HK-2 (cell line): ENCODE data around the gene PTCD2.
A peak's percentile ranks its signal among the peaks of the same experiment; 100 is the strongest.

Source experiments
- DNase-seq: peaks from one replicate; pipeline ENCODE4 v3.0.0-alpha.2; 2018; ENCODE audit not compliant: unreplicated experiment

PTCD2 gene, protein sequence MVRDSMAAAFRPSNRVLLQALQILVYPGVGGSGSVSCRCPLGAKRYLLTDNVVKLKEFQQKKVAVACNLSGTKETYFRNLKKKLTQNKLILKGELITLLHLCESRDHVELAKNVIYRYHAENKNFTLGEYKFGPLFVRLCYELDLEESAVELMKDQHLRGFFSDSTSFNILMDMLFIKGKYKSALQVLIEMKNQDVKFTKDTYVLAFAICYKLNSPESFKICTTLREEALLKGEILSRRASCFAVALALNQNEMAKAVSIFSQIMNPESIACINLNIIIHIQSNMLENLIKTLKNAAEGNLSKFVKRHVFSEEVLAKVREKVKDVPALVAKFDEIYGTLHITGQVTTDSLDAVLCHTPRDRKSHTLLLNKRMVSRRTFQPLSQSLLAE

DNA sequence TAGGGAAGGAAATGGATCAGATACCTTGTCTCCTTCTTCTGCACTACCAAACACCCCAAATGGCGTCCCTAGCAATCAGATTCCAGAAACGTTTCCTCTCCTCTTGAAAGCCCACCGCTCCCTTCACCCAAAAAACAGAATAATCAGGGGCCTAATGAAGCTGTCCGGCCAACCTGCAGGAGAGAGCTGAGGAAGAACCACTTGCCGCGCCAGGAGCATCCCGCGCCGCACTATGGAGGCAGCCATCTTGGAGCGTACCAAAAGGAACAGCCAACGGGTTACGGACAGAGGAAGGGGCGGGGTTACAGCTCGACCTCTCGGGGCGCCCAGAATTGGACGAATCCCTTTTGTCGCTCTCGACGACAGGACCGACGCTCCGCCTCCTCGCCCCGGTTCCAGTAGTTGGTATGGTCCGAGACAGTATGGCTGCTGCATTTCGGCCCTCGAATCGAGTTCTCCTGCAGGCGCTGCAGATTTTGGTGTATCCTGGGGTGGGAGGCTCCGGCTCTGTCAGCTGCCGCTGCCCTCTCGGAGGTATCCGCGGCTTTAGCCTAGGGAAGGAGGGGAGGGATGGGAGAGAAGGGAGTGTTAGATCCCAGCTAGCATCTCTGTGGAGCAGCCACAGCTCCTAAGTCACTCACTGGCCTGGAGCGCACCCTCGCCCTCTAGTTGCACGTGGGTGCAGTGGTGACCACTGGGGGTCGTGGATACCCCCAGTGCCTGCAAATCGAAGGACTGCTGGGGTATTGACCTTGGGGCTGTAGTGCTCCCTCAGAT is at the start of gene PTCD2, which contains the start of gene MRPS27:
TSS of gene PTCD2 (plus strand) at position 398 of the 777 bp plus-strand sequence. CDS start at position 408, 10 bp downstream.
TSS of gene MRPS27 (minus strand) at position 265 of the 777 bp plus-strand sequence. CDS start at position 246, 19 bp downstream.
- peak; percentile 90 for DNase-seq

- no peak for DNase-seq
Measured at GRCh38 chr5:72271702-72272101, 48.5 kb upstream of the PTCD2 start.

- DNase-seq = no peak
Measured at GRCh38 chr5:72272398-72272797, 47.8 kb upstream of the PTCD2 start.

GRCh38 chr5:72273547-72273946 is 46.6 kb upstream of the PTCD2 start:
- DNase-seq = no peak

- DNase-seq = no peak
Measured at GRCh38 chr5:72276219-72276752, 43.9 kb upstream of the PTCD2 start.

GRCh38 chr5:72280581-72281069 is 39.5 kb upstream of the PTCD2 start:
- no peak for DNase-seq

GRCh38 chr5:72281430-72281763 is 38.8 kb upstream of the PTCD2 start:
- DNase-seq = no peak

DNA sequence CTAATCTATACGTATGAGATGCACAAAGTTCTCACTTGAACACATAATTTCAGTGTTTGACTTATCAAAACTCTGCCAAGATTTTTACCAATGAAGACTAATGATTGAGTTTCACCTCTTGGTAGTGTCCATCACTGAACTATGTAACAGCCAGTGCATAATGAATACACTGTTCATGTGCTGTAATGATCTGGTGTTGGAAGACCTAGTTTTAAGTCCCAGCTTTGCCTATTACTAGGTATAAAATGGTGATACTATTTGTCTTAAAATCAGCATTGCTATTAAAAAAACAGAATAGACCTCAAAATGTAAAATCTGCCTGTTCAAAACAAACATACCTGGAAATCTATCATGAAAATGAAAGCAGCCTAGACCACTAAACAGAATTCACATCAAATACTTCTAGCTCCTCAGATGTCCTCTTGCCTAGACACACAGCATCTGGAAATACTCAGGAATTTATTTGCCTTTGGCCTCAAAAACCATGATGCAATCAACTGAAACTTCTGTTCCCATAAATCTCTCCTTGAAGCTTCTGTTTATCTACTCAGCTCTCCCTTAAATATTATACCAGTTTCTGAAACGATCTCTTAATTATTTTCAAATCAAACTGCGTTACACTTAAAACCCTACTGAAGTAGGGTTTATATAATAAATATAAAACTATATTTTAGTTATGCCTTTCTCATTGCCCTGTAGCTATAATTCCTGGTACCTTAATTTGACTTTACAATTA is 38.2 kb upstream of the PTCD2 start:
- no peak for DNase-seq

DNA sequence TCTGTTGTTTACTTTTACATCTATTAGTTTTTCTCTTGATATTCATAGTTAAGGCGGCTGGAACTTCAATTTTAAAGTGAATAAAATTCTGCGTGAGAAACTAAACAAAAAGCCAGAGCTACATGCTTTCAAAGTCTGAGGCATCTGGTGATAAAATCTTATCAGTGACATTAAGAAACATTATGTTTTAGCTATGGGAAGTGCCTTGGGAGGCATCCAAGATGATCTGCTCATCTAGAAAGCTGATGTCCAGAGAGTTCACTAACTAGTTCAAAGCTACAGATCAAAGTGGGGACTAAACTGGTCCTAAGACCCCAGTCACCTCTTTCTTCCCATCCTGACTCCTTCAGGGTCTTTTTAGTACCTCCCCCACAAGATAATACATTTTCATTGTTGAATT is 37.3 kb upstream of the PTCD2 start:
- no peak for DNase-seq

GRCh38 chr5:72283358-72283757 is 36.8 kb upstream of the PTCD2 start:
- no peak for DNase-seq

- no peak for DNase-seq
Measured at GRCh38 chr5:72284559-72285423, 35.4 kb upstream of the PTCD2 start.

DNA sequence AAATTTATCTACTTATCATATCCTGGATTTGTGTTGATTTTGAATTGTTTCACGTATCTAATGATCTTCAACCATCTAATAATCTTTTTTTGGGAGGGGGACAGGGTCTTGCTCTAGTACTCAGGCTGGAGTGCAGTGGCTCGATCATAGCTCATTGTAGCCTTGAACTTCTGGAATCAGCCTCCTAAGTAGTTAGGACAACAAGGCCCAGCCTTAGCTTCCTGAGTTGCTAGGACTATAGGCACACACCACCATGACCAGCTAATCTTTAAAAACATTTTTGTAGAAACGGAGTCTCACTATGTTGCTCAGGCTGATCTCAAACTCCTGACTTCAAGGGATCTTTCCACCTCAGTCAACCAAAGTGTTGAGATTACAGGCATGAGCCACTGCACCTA is 34.8 kb upstream of the PTCD2 start:
- no peak for DNase-seq

DNA sequence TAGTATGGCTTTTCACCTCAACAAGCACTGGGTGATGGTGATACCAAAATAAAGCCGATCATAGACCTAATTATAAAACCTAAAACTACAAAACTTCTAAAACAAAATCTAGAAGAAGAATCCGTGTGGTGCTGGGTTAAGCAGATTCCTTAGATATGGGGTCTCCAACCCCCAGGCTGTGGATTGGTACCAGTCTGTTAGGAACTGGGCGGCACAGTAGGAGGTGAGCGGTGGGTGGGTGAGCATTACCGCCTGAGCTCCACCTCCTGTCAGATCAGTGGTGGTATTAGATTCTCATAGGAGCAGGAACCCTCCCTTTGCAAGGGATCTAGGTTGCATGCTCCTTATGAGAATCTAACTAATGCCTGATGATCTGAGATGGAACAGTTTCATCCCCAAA is 33.4 kb upstream of the PTCD2 start:
- DNase-seq = no peak

DNA sequence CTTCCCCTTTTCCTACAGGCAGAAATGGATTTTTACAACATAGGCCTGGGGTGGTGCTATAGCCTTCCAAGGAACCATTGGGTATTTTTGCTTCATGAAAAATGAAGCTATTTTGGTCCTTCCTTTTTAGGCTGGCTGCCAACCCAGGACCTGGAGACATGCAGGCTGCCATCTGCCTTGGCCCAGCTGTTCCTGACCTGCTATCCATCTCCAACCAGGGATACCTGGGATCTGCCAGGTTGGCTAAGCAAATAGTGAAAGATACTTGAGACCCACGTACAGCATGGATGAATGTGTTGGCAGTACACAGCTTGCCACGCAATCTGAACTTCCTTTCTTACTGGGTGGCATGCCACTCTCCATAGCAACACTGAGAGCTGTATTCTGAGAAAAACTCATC is 31.2 kb upstream of the PTCD2 start:
- DNase-seq = no peak

GRCh38 chr5:72290356-72291133 is 29.6 kb upstream of the PTCD2 start:
- DNase-seq = no peak

GRCh38 chr5:72291601-72292000 is 28.6 kb upstream of the PTCD2 start:
- no peak for DNase-seq

DNA sequence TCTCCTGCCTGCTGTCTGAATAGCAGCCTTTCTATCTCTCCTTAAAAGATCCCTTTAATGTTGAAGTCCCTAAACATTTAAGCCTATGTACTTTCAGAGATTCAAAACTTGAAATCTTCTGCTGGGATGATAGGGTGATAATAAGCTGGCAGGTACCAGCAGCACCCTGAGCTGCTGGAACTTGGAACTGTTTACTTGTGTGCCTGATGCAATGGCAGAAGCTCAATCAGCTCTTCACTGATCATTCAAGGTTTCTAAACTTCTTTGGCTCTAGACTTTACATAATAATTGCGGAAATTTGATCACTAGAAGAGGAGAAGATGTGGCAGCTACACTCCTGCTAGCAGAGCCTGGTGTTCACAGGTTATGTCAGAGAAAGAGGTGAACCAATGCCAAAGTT is 27.8 kb upstream of the PTCD2 start:
- no peak for DNase-seq

- DNase-seq = no peak
Measured at GRCh38 chr5:72293495-72294055, 26.6 kb upstream of the PTCD2 start.

DNA sequence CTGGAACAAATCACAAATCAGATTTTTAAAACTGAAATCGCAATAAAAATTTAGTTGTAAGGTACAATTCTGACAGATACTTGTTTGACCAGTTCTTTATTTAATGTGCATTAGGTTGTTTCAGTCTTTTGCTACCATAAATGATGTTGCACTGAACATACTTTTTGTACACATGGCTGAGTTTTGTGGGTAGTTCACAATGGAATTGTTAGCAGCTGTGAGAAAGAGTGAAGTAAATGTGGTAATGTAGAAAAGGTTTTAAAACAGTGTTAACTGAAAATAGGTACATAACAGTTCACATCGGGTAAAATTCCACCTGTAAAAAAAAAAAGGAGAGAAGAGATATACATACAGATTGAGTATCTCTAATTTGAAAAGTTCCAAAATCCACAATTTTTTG is 25.7 kb upstream of the PTCD2 start:
- DNase-seq = no peak

- DNase-seq = no peak
Measured at GRCh38 chr5:72295539-72295938, 24.6 kb upstream of the PTCD2 start.
